KBM-7 (cell line): ENCODE data around the gene CDH4.

Experiments used
- DNase-seq: peaks from one replicate; pipeline ENCODE4 v3.0.0-alpha.2; 2015
- in situ Hi-C: fragments of 300-500 bp; cut with MboI; formaldehyde crosslinking; loops from 2 replicates; pipeline ENCODE4 v1.14.3; 2020; ENCODE audit warnings: low sequenced_read_pairs, low pct_unique_long_range_greater_than_20kb, mixed read lengths

The CDH4 gene

DNA sequence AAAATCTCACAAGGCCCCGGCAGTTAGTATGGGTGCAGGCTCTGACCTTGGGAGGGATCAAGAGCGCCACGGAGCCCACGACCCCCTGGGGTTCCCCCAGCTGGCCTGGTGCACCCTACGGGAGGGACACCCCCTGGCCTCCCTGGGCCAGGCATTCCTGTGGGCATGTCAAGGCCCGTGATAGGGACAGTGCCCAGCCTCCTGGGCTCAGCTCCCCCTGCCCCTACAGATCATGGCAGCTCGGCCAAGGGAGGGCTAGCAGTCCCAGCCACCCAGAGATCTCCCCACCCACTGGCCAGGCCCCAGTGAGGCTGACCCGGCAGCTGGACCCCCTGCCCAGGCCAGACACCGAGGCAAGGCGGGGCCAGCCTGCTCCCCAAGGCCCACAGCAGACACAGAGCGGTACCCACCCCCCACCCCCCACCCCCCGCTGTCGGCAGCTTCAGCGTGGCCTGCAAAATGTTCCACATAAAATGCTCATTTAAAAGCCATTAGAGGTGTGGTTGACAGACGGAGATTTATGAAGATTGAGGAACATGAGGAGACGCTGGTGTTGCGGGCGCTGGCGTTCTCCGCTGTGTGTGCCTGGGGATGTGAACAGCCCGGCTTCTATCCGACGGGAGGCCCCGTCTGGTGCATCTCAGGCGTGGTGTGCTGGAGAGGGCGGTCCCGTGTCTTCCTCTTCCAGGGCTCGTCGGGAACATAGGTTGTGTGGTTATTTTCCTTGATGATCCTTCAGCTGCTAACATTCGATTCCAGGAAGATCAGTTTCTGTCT, 625.1 kb downstream of the CDH4 start:
- in situ Hi-C loops = no loop called here
- no peak for DNase-seq

DNA sequence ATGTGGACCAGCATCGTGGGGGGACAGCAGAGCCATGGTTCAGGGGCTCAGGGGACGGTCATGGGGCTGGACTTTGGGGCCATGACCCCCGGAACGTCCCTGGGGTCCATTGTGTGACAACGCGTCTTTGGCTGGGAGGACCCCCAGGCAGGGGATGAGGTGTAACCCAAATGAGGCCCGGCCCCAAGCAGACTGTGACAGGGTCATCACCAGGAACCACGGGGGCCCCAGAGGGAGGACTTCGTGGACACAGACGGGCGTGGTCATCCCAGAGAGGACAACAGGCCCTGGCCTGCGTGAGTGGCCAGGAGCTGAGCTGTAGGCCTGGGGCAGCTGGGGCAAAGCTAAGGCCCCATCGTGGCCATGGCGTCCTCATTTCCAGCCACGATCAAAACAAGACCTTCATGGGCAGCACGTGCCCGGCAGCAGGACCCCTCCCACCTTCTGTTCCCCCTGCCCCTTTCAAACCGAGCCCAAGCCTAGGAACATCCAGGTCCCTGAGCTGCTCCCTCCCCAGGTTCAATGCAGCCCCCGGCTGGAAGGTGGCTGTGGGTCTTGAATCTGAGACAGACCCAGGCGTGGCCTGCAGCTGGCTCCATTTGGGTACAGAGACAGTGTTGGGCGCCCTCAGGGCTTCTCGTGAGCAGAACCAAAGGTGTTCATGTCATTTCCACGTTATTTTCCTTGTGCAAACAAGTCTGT, 625.9 kb downstream of the CDH4 start:
- in situ Hi-C loops = no loop called here
- DNase-seq = no peak

DNA sequence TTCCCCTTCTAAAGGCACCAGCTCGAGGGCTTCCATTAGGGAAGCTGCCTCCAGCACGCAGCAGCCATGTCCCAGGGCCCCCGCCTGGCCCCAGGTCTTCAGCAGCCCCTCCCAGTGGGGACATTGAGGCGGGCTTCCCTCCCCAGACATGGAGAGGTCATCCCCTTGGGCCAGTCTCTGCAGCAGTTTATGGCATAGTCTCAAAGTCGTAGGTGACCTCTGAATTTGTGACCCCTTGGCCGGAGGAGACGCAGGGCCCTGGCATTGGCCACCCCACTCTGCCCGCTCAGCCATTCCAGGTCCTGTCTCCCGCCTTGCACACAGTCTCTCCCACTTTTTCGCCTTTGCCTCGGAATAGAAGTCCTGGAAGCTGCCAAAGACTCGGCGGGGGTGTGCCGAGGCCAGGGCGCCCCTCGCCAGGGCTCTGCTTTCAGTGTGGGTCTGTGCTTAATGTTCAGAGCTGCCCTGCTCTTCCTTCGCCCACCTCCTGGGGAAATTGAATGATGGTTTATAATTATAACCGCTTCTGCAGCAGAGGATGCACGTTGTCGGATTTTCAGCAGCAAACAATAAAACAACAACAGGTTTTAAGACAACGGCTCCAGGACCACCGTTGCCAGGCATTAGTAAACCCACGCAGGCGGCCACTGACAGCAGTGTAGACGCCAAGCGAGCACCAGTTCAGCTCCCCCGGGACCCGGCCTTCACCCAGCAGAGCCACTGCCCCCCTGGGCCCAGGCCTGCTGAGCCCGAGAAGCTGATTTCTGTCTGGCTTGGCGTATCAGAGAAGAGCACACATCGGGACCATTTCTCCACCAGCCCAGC, 626.6 kb downstream of the CDH4 start:
- in situ Hi-C loops = no loop called here
- DNase-seq = no peak

DNA sequence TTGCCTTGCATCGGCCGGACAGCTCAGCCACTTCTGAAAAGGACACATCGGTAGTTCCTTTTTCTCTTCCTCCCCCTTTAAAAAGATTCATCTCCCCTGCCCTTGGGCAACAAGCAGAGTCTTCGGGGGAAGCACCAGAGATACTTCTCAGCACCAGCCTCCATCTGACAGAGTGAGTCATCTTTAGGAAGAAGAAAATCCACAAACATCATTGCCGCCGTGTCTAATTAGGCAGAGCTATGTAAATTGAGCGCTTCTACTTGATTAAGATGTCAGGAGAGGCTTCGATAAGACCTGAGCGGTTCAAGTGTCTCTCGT, 627.2 kb downstream of the CDH4 start:
- in situ Hi-C loops = no loop called here

DNA sequence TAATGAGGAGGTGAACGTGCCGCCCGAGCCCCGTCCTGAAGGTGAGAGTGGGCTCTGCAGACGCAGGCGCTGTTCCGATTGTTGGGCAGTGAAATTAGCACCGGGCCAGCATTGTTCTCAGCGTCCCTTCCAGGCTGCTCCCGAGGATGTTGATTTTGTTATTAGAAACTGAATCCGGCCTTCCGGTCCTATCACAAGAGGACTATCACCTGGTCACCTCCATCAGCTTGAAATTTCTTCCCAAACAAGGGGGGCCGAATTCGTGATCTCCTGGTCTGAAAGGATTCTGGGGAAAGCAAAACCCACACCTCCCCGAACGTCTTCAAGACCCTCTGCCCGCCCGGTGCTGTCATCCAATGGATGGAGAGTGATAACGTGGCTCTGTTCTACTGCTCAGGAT, 627.6 kb downstream of the CDH4 start:
- in situ Hi-C loops = no loop called here
- no peak for DNase-seq

More for the DNA sequence above, 627.2 kb downstream of the CDH4 start:
- no peak for DNase-seq

GRCh38 chr20:61880706-61881105, 628.6 kb downstream of the CDH4 start:
- in situ Hi-C loops = no loop called here
- no peak for DNase-seq

DNA sequence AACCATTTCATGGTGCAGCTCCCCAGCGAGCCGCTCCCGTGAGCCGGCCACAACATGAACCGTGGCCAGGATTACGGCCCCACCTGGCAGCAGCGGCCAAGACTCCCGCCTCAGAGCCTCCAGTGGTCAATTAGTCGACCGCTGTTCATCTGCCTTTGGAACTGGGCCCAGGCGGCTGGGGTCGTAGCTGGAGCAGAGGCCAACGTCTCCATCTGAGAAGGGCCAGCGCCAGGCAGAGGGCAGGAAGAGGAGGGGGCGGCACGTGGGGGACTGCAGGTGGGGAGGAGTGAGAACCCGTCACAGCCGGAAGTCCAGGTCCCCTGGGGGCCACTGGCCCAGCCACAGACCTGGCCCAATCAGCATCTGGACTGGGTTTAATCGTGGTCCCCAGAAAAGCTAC, 629.4 kb downstream of the CDH4 start:
- in situ Hi-C loops = no loop called here
- DNase-seq = no peak

DNA sequence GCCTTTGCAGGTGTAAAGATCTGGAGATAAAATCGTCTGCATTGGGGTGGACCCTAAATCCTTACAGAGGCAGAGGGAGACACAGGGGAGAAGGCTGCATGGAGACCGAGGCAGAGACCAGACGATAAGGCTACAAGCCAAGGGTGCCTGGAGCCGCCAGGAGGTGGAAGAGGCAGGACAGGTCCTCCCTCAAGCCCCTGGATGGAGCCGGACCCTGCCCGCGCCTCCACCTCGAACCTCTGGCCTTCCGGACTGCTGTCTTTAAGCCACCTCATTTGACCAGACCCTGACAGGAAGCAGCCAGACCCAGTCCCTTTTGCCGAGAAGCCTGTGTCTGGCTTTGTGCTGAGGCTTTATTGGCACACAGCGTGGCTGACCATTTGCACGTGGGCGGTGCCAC, 629.8 kb downstream of the CDH4 start:
- no peak for DNase-seq
- in situ Hi-C loops = no loop called here

DNA sequence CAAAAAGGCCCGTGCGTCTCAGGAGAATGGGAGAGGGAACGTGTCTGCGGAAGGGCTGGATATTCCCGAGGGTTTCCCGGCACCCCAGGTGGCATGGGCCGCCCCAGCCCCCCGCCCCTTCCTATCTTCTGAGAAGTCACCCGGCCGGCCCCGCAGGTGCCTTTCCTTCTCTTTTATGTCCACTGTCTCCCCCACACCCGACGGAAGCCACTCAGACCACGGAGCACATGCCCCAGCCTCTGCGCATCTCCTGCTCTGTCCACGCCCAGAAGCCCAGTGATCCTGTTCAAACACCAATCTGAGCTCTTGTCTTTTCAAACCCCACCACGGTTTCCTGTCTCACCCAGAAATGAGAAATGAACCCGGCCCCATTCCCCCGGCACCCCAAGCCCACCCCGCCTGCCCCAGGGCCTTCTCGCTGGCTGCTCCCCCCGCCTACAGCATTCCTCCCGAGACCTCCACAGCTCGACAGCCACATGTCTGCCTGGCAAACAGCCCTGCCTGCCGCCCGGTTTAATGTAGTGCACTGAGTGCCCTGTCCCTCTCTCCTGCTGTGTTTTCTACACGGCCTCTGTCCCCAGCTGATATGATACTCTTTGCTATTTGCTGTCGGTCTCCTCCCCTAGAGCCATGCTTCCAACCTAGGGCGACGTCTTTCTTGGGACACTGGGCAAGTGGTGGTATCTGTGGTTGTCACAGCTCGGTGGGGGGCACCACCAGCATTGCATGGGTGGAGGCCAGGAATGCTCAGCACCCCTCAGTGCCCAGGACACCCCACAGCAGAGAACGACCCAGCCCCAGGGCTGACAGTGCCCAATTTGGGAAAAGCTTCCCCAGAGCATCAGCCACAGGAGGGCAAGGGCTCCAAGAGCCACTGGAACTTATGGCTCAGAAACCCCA, 630.9 kb downstream of the CDH4 start:
- in situ Hi-C loops = no loop called here
- DNase-seq = no peak

GRCh38 chr20:61883857-61884393, 631.9 kb downstream of the CDH4 start:
- in situ Hi-C loops = no loop called here
- DNase-seq = no peak

GRCh38 chr20:61884571-61885389, 632.7 kb downstream of the CDH4 start:
- in situ Hi-C loops = no loop called here
- DNase-seq = no peak

DNA sequence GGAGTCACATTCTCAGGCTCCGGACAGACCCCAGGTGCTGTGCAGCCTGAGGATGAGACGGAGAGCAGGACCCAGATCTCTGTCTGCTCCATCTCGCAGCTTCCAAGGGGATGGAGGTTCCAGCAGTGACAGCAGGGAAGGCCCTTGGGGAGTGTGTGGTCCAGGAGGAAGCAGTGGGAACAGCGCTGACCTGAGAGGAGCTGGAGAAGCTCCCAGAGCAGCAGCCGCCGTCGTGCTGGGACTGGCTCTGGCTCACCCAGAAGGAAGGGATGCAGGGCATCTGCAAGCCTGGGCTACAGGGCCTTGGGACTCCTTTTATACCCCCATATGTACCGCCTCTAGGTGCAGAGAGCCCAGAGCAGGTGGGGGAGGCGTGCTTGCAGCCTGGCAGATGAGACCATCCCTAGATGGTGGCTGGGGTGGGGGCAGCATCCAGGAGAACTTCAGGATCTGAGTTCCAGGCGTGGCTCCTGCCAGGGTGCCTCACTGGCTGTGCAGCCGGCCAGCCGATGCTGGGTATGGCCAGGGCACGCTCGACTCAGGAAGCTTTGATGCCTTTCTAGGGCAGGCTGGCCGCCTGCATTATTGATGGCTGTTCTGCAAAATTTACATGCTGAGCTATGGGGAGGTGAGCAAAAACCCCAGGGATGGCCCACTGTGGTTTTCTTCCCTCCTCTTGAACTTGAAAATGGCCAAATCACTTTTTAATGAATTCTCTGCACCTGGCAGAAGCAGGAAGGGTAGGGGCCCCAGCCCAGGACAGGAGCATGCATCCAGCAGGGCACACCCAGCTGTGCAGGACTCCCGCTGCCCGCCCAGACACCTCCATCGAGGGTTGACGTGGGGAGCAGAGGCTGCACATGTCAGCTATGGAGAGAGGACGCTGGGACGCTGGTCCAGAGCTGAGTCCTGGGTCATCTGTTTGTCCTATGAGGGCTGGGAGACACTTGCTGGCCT, 634.0 kb downstream of the CDH4 start:
- no peak for DNase-seq
- in situ Hi-C loops = no loop called here

GRCh38 chr20:61886721-61887595, 634.9 kb downstream of the CDH4 start:
- in situ Hi-C loops = no loop called here
- DNase-seq = peak; percentile 57

- DNase-seq = no peak
- in situ Hi-C loops = no loop called here
Measured at GRCh38 chr20:61887596-61888093, 635.6 kb downstream of the CDH4 start.

DNA sequence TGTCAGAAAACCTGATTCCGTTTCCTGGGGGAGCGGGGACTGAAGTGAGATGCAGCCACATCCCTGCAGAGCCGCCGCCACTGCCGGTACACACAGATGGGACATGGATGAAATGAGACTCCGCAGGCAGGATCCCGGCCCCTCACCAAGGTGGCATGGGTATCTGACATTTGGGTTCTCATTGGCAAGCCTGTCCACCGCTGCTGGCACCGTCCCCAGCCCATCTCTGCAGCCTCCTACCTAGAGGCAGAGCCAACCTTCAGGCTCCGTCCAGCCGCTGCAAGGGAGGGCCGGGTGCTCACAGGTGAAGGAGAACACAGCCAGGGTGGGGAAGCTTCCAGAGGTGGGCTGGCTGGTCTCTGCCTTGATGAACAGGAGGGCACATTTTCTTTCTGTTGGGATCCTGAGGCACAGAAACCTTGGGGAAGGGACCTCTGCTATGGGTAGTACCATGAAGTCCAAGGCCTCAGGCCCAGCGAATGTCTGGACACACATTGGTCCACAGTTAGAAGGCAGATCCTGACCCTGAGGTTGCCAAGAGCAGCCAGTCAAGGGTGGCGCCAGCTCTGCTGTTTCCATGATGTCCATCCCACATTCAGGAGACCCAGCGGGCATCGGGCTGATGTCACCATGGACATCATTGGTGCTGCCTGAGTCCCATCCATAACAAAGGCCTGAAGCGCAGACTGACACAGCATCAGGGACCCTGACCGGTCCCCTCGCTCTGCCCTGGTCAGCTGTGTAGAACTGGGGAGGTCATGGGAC, 636.2 kb downstream of the CDH4 start:
- no peak for DNase-seq
- in situ Hi-C loops = no loop called here
